Measurements from ENCODE around the gene PAFAH1B1. TPM values are rescaled to one million over a fixed set of nuclear protein-coding genes. Genes with fewer than 3 reads are reported as not detected.
"Not testable (repeated sequence)": the region's sequence is repeated elsewhere in the genome, so short reads cannot be mapped to it uniquely, and the experiment has no call there.

The PAFAH1B1 gene
- total RNA-seq, 2 experiments from 2014 or later: 165 to 169 TPM

- DNase-seq, H3K4me3 Mint-ChIP-seq, POLR2A ChIA-PET, H3K27ac Mint-ChIP-seq, H3K9me3 Mint-ChIP-seq, H3K27me3 Mint-ChIP-seq: not testable (repeated sequence)
- H3K4me1 Mint-ChIP-seq: peaks cover 31% of the 10 kb centered on the region
- CTCF ChIA-PET: interaction anchor here (0.6 kb wide), 1 partner anchor 698 kb away, joined by 3 read pairs; no protein-coding TSS in a partner anchor
- H3K36me3 Mint-ChIP-seq (ENCODE audit: low read depth): peaks cover 24% of the 10 kb centered on the region
These were observed 67.0 kb downstream of the PAFAH1B1 start for GRCh38 chr17:2660410-2660809.

DNA sequence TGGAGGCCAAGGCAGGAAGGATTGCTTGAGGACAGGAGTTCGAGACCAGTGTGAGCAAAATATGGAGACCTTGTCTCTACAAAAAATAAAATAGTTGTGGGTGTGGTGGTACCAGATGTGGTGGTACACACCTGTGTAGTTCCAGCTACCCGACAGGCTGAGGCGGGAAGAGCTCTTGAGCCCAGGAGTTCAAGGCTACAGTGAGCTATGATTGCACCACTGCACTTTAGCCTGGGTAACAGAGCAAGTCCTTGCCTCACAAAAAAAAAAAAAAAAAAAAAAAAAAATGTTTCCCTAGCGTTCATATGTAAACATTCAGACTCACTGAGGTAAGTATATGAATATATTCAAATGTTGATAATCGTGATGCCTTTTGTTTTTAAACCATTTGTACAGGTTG is 78.6 kb downstream of the PAFAH1B1 start:
- DNase-seq: no peak
- ChIA-PET CTCF (no interaction called here), POLR2A (no interaction called here)
- H3K27ac Mint-ChIP-seq: no peak overlapping the region
- peaks cover 68% of the 10 kb centered on the region for H3K36me3 Mint-ChIP-seq (ENCODE audit: low read depth)
- peaks cover 2% of the 10 kb centered on the region for H3K9me3 Mint-ChIP-seq
- peaks cover 3% of the 10 kb centered on the region for H3K4me1 Mint-ChIP-seq
- no peak overlapping the region for H3K4me3 Mint-ChIP-seq
- H3K27me3 Mint-ChIP-seq: no peaks in the 10 kb centered on the region

DNA sequence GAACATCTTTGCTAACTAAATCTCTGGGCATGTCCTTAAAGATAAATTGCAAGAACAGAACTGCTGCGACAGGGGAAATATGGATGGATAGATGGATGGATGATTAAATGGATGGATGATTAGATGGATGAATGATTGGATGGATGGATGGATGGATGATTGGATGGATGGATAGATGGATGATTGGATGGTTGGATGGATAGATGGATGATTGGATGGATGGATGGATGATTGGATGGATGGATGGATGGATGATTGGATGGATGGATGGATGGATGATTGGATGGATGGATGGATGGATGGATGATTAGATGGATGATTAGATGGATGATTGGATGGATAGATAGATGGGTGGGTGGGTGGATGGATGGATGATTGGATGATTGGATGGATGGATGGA is 85.8 kb downstream of the PAFAH1B1 start:
- H3K9me3 Mint-ChIP-seq, H3K4me3 Mint-ChIP-seq, H3K4me1 Mint-ChIP-seq, DNase-seq, POLR2A ChIA-PET, CTCF ChIA-PET, H3K27me3 Mint-ChIP-seq: not testable (repeated sequence)
- Mint-ChIP-seq H3K36me3 (ENCODE audit: low read depth) (peaks cover 66% of the 10 kb centered on the region), H3K27ac (peak overlapping the region; percentile 0)

GRCh38 chr17:2680961-2681360 is 87.5 kb downstream of the PAFAH1B1 start:
- H3K27me3 Mint-ChIP-seq: no peaks in the 10 kb centered on the region
- no peak overlapping the region for H3K27ac Mint-ChIP-seq
- H3K36me3 Mint-ChIP-seq (ENCODE audit: low read depth): peaks cover 58% of the 10 kb centered on the region
- POLR2A ChIA-PET: no interaction called here
- H3K4me1 Mint-ChIP-seq: no peaks in the 10 kb centered on the region
- CTCF ChIA-PET: interaction anchor here (0.6 kb wide), 1 partner anchor 471 kb away, joined by 3 read pairs; no protein-coding TSS in a partner anchor
- no peaks in the 10 kb centered on the region for H3K9me3 Mint-ChIP-seq
- DNase-seq: no peak
- no peak overlapping the region for H3K4me3 Mint-ChIP-seq

GRCh38 chr17:2681650-2682049 is 88.2 kb downstream of the PAFAH1B1 start:
- ChIA-PET POLR2A (no interaction called here), CTCF (interaction anchor here (1.5 kb wide), 1 partner anchor 22 kb away, joined by 4 read pairs; no protein-coding TSS in a partner anchor)
- Mint-ChIP-seq H3K9me3 (no peaks in the 10 kb centered on the region), H3K4me1 (peaks cover under 1% of the 10 kb centered on the region), H3K4me3 (no peak overlapping the region), H3K27ac (no peak overlapping the region), H3K27me3 (no peaks in the 10 kb centered on the region), H3K36me3 (ENCODE audit: low read depth) (peaks cover 55% of the 10 kb centered on the region)
- DNase-seq: no peak

- no peak for DNase-seq
- POLR2A ChIA-PET: no interaction called here
- CTCF ChIA-PET: interaction anchor here (1.5 kb wide), 1 partner anchor 23 kb away, joined by 4 read pairs; no protein-coding TSS in a partner anchor
- Mint-ChIP-seq H3K27me3 (no peaks in the 10 kb centered on the region), H3K4me1 (peaks cover 3% of the 10 kb centered on the region), H3K27ac (no peak overlapping the region), H3K4me3 (no peak overlapping the region), H3K36me3 (ENCODE audit: low read depth) (peaks cover 50% of the 10 kb centered on the region), H3K9me3 (no peaks in the 10 kb centered on the region)
These were observed 88.9 kb downstream of the PAFAH1B1 start for GRCh38 chr17:2682176-2682938.

- ChIA-PET POLR2A (no interaction called here), CTCF (no interaction called here)
- no peak for DNase-seq
- Mint-ChIP-seq H3K4me3 (no peak overlapping the region), H3K27ac (no peak overlapping the region), H3K4me1 (peaks cover 12% of the 10 kb centered on the region), H3K9me3 (no peaks in the 10 kb centered on the region), H3K36me3 (ENCODE audit: low read depth) (peaks cover 48% of the 10 kb centered on the region), H3K27me3 (no peaks in the 10 kb centered on the region)
These were observed 90.5 kb downstream of the PAFAH1B1 start for GRCh38 chr17:2683912-2684311.

- POLR2A ChIA-PET: no interaction called here
- Mint-ChIP-seq H3K27me3 (no peaks in the 10 kb centered on the region), H3K9me3 (no peaks in the 10 kb centered on the region), H3K4me3 (no peak overlapping the region), H3K36me3 (ENCODE audit: low read depth) (peaks cover 46% of the 10 kb centered on the region), H3K27ac (peak overlapping the region; percentile 15), H3K4me1 (peaks cover 18% of the 10 kb centered on the region)
- CTCF ChIA-PET: interaction anchor here (0.6 kb wide), 1 partner anchor 20 kb away, joined by 3 read pairs; no protein-coding TSS in a partner anchor
- no peak for DNase-seq
These were observed 91.1 kb downstream of the PAFAH1B1 start for GRCh38 chr17:2684549-2684948.

- no peaks in the 10 kb centered on the region for H3K27me3 Mint-ChIP-seq
- H3K9me3 Mint-ChIP-seq: no peaks in the 10 kb centered on the region
- peaks cover 38% of the 10 kb centered on the region for H3K36me3 Mint-ChIP-seq (ENCODE audit: low read depth)
- H3K4me1 Mint-ChIP-seq: peaks cover 18% of the 10 kb centered on the region
- no peak overlapping the region for H3K4me3 Mint-ChIP-seq
- no peak for DNase-seq
- CTCF ChIA-PET: interaction anchor here (1.7 kb wide), 2 partner anchors 9 to 25 kb away, joined by 5 to 7 read pairs; no protein-coding TSS in a partner anchor
- no peak overlapping the region for H3K27ac Mint-ChIP-seq
- POLR2A ChIA-PET: interaction anchor here (0.7 kb wide), 1 partner anchor 87 kb away, joined by 8 read pairs; no protein-coding TSS in a partner anchor
These were observed 92.2 kb downstream of the PAFAH1B1 start for GRCh38 chr17:2685696-2686095.

DNA sequence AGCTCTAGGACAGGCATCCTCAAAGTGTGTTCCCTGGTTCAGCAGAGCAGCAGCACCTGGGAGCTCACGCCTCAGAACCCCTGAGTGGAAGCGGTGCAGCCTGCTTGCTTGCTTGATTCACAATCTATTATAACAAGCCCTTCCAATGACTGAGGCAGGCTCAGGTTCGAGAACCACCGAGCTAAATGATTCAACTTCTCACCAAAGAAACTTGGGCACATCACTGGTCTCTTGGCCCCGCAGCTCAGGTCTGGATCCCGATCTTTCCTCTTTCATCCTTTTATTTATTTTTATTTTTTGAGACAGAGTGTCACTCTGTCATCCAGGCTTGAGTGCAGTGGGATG is 93.6 kb downstream of the PAFAH1B1 start:
- POLR2A ChIA-PET: no interaction called here
- H3K9me3 Mint-ChIP-seq: no peaks in the 10 kb centered on the region
- no peak for DNase-seq
- H3K4me3 Mint-ChIP-seq: no peak overlapping the region
- H3K4me1 Mint-ChIP-seq: peaks cover 18% of the 10 kb centered on the region
- peaks cover 26% of the 10 kb centered on the region for H3K36me3 Mint-ChIP-seq (ENCODE audit: low read depth)
- H3K27ac Mint-ChIP-seq: peak overlapping the region; percentile 31
- CTCF ChIA-PET: interaction anchor here (1.2 to 1.7 kb wide), 3 partner anchors 10 to 12 kb away, joined by 3 to 7 read pairs (median 4); no protein-coding TSS in a partner anchor
- H3K27me3 Mint-ChIP-seq: no peaks in the 10 kb centered on the region

GRCh38 chr17:2688351-2689342 is 95.2 kb downstream of the PAFAH1B1 start:
- peak overlapping the region; percentile 54 for H3K4me3 Mint-ChIP-seq
- no peaks in the 10 kb centered on the region for H3K27me3 Mint-ChIP-seq
- peak overlapping the region; percentile 80 for H3K27ac Mint-ChIP-seq

DNA sequence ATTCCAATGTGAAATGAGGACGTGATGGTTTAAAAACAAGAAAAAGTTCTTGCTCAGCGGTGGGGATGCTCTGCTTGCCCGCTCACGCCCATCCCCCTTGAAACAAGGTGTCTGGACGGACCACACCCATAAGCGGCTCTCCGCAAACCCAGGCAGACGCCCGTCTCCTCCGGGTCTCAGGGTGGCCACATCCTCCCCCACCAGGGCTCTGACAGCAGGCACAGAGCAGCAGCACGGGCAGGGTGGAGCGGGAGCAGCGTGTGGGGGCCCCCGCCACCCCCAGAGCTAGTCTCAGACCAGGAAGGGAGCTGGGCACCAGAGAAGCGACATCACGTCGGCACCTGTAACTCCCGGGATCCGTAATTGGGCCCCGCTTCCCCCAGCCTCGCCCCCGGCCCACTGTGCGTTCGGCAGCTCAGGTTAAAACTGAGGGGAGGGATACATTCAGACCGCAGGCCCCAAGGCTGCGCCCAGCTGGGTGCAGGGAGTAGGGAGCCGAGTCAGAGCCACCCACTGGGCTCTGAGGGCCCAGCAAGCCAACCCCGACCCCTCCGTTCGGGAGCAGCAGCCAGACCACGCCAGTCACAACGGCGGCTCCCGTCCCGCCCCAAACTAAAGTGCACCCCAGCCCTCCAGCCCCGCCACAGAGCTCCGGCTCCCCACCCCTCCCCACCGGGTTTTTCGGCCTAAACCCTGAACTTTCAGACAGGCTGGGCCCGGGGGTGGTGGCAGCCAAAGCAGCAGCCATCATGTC is 96.1 kb downstream of the PAFAH1B1 start:
- Mint-ChIP-seq H3K36me3 (ENCODE audit: low read depth) (peaks cover 7% of the 10 kb centered on the region), H3K27ac (peak overlapping the region; percentile 80), H3K4me3 (peak overlapping the region; percentile 54), H3K4me1 (peaks cover 18% of the 10 kb centered on the region), H3K27me3 (no peaks in the 10 kb centered on the region), H3K9me3 (no peaks in the 10 kb centered on the region)
- ChIA-PET POLR2A (no interaction called here), CTCF (interaction anchor here (0.8 kb wide), 1 partner anchor 20 kb away, joined by 3 read pairs; no protein-coding TSS in a partner anchor)
- DNase-seq: peak; percentile 61

More at GRCh38 chr17:2688351-2689342, 95.2 kb downstream of the PAFAH1B1 start:
- Mint-ChIP-seq H3K36me3 (ENCODE audit: low read depth) (peaks cover 12% of the 10 kb centered on the region), H3K4me1 (peaks cover 18% of the 10 kb centered on the region), H3K9me3 (no peaks in the 10 kb centered on the region)
- ChIA-PET POLR2A (no interaction called here), CTCF (interaction anchor here (0.8 kb wide), 1 partner anchor 21 kb away, joined by 3 read pairs; no protein-coding TSS in a partner anchor)
- no peak for DNase-seq
